Activated CD4-positive, alpha-beta memory T cell treated with anti-CD3 and anti-CD28 coated beads, Interleukin-2, amount 10 ng/mL, durations not matched to agents 7 days and 5 days (primary cell): ENCODE data around the gene NDP. TPM values are rescaled to one million over a fixed set of nuclear protein-coding genes. Genes with fewer than 3 reads are reported as not detected.

ENCODE experiments used
- CTCF ChIA-PET: fragments of 350-600 bp; sonication (Branson Sonifier 250); formaldehyde crosslinking; loops from one replicate; lab custom pipeline; 2021; ENCODE audit warnings: antibody characterized with exemption, inconsistent platforms; lab: Charles Lee
- POLR2A ChIA-PET: fragments of 350-600 bp; sonication (Branson Sonifier 250); formaldehyde crosslinking; loops from one replicate; lab custom pipeline; 2021; ENCODE audit warnings: antibody characterized with exemption; lab: Charles Lee
- DNase-seq: peaks from one replicate; pipeline ENCODE4 v3.0.0-alpha.2; 2020
- H3K27ac Mint-ChIP-seq: one replicate; pipeline ENCODE4 v1.8.0; 2021; ENCODE audit warnings: mild to moderate bottlenecking, mixed read lengths
- H3K27me3 Mint-ChIP-seq: one replicate; pipeline ENCODE4 v1.8.0; 2021; ENCODE audit warnings: mixed read lengths
- H3K36me3 Mint-ChIP-seq: one replicate; pipeline ENCODE4 v1.8.0; 2021; ENCODE audit warnings: low read depth, mixed read lengths
- H3K4me1 Mint-ChIP-seq: one replicate; pipeline ENCODE4 v1.8.0; 2021; ENCODE audit warnings: mixed read lengths
- H3K4me3 Mint-ChIP-seq: one replicate; pipeline ENCODE4 v1.8.0; 2021; ENCODE audit warnings: mild to moderate bottlenecking, mixed read lengths
- H3K9me3 Mint-ChIP-seq: one replicate; pipeline ENCODE4 v1.8.0; 2021; ENCODE audit warnings: mixed read lengths
- total RNA-seq, 2 experiments: library from RNA; stranded (reverse); gene quantifications; one replicate each; pipeline ENCODE4 v1.2.3, GENCODE V29; 2021

Gene NDP
- total RNA-seq, 2 experiments from 2014 or later, result not detected

DNA sequence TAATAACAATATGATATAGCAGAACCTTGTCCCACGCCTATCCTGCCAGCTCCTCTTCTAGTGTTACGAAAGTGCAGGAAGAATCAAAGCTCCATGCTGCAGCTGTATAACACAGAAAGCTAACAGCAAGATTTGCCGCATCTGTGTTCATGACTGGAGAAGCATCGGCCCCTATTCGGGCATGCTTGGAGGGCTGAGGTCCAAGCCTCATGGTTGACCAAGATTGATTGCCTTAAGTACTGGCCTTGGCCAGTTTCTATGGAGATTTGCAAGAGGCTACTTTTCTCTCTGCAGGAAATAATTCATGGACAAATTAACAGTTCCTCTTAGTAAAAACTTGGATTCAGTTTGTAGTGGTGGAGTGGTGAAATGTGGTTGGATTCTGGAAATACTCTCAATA is 12.9 kb upstream of the NDP start:
- no peaks in the 10 kb centered on the region for H3K36me3 Mint-ChIP-seq
- peaks cover under 1% of the 10 kb centered on the region for H3K9me3 Mint-ChIP-seq
- no peaks in the 10 kb centered on the region for H3K27me3 Mint-ChIP-seq
- no peaks in the 10 kb centered on the region for H3K4me1 Mint-ChIP-seq
- ChIA-PET POLR2A (no interaction called here), CTCF (no interaction called here)
- DNase-seq, result no peak
- no peak overlapping the region for H3K27ac Mint-ChIP-seq
- H3K4me3 Mint-ChIP-seq, result no peak overlapping the region

DNA sequence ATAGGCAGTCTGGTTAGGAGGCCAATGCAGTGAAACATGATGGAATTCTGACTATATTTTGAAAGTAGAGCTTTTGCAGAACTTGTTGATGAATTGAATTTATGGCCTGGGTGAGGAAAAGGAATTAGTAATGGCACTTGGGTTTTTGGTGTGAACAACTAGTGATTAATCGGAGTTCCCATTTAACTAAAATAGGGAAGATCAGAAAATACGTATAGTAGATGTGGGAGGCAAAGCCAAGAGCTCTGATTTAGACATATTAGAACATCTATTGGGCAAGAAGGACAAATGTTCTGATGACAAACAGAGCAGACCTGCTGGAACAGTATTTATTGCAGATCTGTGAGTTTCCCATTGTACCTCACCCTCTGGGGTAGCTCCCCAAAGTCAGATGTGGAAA is 12.3 kb upstream of the NDP start:
- H3K4me1 Mint-ChIP-seq, result no peaks in the 10 kb centered on the region
- H3K4me3 Mint-ChIP-seq, result no peak overlapping the region
- no peak for DNase-seq
- H3K27me3 Mint-ChIP-seq, result no peaks in the 10 kb centered on the region
- ChIA-PET CTCF (no interaction called here), POLR2A (no interaction called here)
- H3K36me3 Mint-ChIP-seq, result no peaks in the 10 kb centered on the region
- peaks cover 2% of the 10 kb centered on the region for H3K9me3 Mint-ChIP-seq
- no peak overlapping the region for H3K27ac Mint-ChIP-seq

DNA sequence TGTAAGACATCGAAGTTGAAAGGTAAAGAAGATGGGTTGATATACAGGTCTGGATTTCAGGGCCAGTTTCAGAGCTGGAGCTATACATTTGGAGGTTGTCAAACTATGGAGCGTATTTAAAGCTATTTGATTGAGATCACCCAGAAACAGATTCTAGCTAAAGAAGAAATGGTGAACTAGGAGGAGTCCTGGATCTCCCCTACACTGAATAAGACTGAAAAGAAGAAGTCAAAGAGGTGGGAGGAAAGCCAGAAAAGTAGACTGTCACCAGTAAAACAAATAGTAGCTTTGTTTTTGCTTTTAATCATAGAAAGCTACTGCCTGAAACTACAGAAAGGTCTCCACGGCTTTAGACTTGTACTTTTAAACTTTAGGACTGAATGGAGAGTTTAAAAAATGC is 5.0 kb upstream of the NDP start:
- H3K27ac Mint-ChIP-seq, result no peak overlapping the region
- H3K4me3 Mint-ChIP-seq, result no peak overlapping the region
- no peak for DNase-seq
- peaks cover 5% of the 10 kb centered on the region for H3K9me3 Mint-ChIP-seq
- peaks cover 6% of the 10 kb centered on the region for H3K4me1 Mint-ChIP-seq
- no peaks in the 10 kb centered on the region for H3K36me3 Mint-ChIP-seq
- CTCF ChIA-PET, result interaction anchor here (1.2 kb wide), 1 partner anchor 266 kb away, joined by 3 read pairs; no protein-coding TSS in a partner anchor
- POLR2A ChIA-PET, result no interaction called here
- H3K27me3 Mint-ChIP-seq, result peaks cover 10% of the 10 kb centered on the region

DNA sequence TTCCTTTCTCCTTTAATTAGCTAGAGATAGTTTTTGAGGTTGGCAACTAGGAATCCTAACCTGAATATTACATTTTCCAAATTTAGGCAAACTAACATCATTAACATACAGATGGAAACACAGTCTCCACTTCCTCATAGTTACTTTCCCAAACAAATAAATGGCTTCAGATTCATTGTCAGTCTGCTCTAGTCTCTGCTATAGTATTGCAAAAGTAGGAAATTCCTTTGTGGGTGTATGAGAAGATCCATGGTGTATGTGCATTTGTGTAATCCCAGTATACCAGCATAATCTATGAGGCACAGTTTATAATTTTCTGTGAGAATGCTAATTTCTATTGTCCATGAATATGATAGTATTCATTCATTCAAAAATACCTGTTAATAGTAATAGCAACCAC is 3.0 kb upstream of the NDP start:
- ChIA-PET CTCF (no interaction called here), POLR2A (no interaction called here)
- H3K36me3 Mint-ChIP-seq, result no peaks in the 10 kb centered on the region

DNA sequence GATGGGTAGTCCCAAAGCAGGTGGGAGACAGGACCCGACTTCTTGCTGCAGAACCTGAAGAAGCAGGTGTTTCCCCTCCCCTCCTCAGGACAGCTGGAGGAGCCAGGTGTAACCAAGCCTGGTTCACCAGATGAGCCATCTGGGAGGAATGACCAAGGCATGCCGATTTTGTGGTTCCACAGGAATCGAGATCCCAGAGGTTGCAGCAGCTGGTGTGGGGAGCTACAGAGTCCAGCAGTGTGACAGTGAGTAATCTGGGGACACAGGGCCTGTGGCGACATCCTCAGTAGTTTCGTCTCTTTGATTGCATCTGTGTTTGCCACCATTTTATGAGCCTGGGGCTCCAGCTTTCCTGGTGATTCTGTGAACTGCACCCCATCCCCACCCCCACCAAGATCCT is 2.6 kb upstream of the NDP start:
- H3K36me3 Mint-ChIP-seq, result no peaks in the 10 kb centered on the region
- H3K9me3 Mint-ChIP-seq, result peaks cover 4% of the 10 kb centered on the region
- H3K4me3 Mint-ChIP-seq, result no peak overlapping the region
- no peak overlapping the region for H3K27ac Mint-ChIP-seq
- DNase-seq, result no peak
- POLR2A ChIA-PET, result no interaction called here
- H3K4me1 Mint-ChIP-seq, result peaks cover 8% of the 10 kb centered on the region
- CTCF ChIA-PET, result no interaction called here
- peaks cover 11% of the 10 kb centered on the region for H3K27me3 Mint-ChIP-seq

More for the DNA sequence above, 3.0 kb upstream of the NDP start:
- DNase-seq, result no peak
- Mint-ChIP-seq H3K4me3 (no peak overlapping the region), H3K27ac (no peak overlapping the region), H3K4me1 (peaks cover 8% of the 10 kb centered on the region), H3K9me3 (peaks cover 5% of the 10 kb centered on the region), H3K27me3 (peaks cover 11% of the 10 kb centered on the region)

DNA sequence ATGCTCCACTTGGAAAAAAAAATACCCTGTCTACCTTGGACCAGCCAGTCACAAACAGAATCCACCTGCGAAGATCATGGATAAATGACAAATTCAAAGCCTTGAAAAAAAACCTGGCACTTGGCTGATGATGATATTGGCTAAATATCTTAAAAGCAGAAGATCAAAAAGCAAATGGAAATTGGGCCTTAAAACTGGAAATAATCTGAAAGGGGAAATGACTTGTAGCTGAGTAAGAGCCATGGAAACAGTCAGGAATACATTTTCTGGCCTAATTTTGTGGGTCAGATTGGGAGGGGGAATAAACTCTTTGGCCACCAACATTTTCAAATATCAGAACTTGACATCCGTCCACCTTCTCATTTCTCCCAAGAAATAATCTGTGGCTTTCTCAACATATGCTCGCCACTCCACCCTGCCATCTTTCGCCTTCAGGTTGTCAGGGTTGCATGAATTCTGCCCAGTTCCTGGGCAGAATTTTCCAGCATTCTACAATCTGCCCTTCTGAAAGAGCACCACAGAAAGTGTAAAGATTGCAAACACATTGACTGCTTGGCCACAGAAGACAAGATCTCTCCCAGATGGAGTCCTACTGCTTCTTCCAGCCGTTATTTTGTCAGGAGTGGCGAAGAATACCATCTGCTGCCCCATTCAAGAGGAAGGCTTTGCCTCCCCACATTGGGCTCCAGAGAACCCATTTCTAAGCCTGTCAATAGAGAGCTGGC is 1.7 kb upstream of the NDP start:
- no peak for DNase-seq
- H3K27ac Mint-ChIP-seq, result no peak overlapping the region
- POLR2A ChIA-PET, result no interaction called here
- H3K4me1 Mint-ChIP-seq, result peaks cover 8% of the 10 kb centered on the region
- H3K4me3 Mint-ChIP-seq, result no peak overlapping the region
- H3K9me3 Mint-ChIP-seq, result peaks cover 4% of the 10 kb centered on the region
- no peaks in the 10 kb centered on the region for H3K36me3 Mint-ChIP-seq
- peaks cover 11% of the 10 kb centered on the region for H3K27me3 Mint-ChIP-seq
- CTCF ChIA-PET, result no interaction called here

DNA sequence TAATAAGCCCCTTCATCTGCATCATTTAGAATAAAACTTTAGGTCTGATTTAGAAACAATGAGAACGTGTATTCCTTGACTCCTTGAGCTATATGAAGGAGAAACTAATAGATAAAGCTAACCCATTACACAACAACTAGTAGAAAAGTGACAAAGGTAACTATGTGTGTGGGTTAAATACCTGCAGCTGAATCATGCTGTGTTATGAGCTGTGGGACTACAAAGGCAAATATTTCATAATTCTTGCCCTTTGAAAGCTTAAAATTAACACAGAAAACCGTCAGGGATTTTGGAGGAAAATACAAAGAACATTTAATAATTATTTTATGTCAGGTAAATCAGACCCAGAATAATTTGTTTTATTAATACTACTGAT is 898 bp upstream of the NDP start:
- CTCF ChIA-PET, result no interaction called here
- POLR2A ChIA-PET, result no interaction called here
- H3K4me1 Mint-ChIP-seq, result peaks cover 8% of the 10 kb centered on the region
- H3K27ac Mint-ChIP-seq, result no peak overlapping the region
- DNase-seq, result no peak
- H3K9me3 Mint-ChIP-seq, result peaks cover 4% of the 10 kb centered on the region
- H3K36me3 Mint-ChIP-seq, result no peaks in the 10 kb centered on the region
- H3K4me3 Mint-ChIP-seq, result no peak overlapping the region
- H3K27me3 Mint-ChIP-seq, result peaks cover 11% of the 10 kb centered on the region

DNA sequence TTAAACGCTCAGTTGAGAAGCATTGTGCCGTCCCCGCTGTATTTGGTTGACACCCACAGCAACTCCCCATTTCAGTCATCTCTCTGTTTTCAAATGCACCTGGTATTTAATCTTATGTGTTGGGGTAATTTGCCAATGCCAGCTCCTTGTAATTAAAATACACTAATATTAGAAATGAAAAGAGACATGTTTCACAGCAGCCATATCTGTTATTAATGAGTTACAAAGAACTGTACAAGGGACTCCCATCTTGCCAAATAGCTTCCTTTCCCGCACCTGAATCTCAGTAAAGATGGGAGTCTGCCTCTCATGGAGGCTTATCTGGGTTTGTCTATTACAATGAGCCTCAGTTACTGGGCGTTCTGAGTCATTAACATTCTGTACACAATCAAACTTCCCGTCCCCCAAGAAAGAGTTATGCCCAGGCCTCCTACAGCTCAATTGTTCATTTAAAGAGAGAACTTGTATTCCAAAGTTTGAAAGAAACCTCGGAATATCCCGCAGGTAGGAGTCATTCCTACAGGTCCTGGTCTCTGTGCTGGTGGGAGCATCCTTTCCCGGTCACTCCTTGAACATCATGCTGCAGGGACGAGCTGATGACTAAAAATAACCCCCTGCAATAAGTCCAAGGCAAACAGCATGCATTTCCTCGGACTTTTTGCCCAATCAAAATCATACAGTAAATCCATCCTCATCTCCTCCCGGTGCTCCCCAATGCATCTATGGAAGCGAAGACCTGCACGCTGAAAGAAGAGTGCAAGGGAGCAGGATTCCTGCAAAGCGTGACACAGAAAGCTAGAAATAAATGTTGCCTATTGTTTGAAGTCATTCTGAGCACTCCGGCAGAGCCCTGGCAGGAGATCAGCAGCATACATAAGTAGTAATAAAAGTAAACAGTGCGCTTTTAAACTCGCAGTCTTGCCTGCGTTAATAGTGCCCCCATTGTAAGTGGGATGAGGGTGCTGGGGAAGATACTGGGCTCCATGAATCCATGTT is 926 bp downstream of the NDP start:
- ChIA-PET CTCF (no interaction called here), POLR2A (no interaction called here)
- Mint-ChIP-seq H3K27me3 (peaks cover 11% of the 10 kb centered on the region), H3K9me3 (no peaks in the 10 kb centered on the region), H3K27ac (no peak overlapping the region), H3K4me1 (peaks cover 8% of the 10 kb centered on the region), H3K4me3 (no peak overlapping the region), H3K36me3 (no peaks in the 10 kb centered on the region)
- DNase-seq, result no peak

DNA sequence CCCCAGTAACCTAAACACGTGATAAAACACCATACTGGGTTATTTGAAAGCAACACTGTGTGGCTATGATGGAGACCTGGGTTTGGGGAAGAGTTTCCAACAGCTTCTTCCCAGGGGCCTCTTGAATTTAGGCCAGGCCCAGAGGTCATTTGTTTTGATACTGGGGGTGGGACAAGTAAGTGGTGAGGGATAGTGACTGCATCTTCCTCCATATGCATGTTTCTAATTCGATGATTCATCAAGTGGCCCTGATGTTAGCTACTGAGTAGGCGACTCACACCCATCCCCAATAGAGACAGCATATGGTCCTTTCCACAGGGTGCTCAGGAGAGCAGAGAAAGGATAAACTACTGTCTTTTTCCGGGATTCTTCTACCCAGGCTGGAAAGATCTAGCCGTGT is 2.7 kb downstream of the NDP start:
- H3K9me3 Mint-ChIP-seq, result no peaks in the 10 kb centered on the region
- POLR2A ChIA-PET, result no interaction called here

DNA sequence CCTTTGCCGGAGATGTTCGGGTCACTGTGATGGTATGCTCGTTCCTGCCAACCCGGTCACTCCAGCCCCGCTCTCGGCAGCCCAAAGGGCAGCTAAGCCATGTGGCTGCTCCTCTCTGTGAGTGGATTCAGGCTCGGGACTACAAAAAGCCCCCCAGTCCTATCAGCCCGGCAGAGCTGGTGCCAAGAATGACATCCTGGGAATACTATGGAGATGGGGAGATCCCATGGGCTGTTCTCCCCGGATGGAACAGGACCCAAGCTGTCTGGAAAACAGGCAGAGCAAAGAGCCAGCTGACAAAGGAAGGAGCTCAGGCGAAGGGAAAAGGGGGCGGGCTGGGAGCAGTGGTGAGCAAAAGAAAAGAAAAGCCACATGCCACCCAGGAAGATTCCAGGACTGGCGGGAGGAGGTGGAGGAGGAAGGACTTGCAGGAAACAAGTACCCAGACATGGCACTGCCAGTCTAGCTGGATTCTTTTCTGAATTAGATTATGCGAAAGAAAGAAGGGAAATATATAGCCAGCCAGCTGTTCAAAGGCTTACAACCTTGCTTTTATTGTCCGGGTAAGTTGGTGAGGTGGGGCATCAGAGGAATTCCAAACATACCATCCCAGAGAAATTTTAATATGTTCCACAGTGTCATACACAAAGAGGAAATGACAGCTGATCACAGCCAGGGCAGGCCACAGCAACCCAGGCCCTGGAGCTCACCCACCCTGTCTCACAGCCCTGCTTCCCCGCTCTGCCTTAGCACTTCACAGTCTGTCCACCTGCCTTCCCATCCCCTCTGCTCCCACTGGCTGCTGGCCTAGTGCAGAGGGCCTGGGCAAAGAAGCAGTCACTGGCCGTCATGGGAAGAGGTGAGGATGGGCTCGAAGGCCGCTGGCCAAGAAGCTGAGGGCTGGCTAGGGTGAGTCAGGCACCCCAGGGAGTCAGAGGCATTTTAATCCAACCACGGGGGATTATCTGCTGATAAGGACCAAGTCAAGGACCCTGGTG is 3.4 kb downstream of the NDP start:
- CTCF ChIA-PET, result no interaction called here
- H3K27me3 Mint-ChIP-seq, result peaks cover 11% of the 10 kb centered on the region

More for the DNA sequence above, 2.7 kb downstream of the NDP start:
- peaks cover 11% of the 10 kb centered on the region for H3K27me3 Mint-ChIP-seq
- no peaks in the 10 kb centered on the region for H3K36me3 Mint-ChIP-seq
- CTCF ChIA-PET, result no interaction called here
- no peak for DNase-seq
- peaks cover 8% of the 10 kb centered on the region for H3K4me1 Mint-ChIP-seq
- H3K27ac Mint-ChIP-seq, result no peak overlapping the region
- no peak overlapping the region for H3K4me3 Mint-ChIP-seq

DNA sequence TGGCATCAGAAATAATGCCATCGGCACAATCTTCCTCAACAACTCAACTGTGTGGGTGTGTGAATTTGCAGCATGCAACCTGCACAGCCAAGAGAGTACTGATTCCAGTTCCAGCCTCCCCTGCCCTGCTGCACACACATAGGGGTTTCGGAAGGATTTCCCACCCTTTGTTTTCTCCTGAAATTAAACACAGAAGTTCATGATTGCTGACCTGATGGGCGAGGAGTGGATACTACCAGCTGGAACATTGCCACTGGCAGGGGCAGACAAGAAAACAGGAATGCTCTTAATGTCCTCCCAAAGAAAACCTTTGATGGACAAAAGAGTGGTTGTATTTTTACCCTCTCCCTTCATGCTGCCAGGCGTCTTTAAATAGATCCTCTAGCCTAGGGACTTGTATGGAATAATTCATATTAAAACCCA is 4.8 kb downstream of the NDP start:
- peaks cover 8% of the 10 kb centered on the region for H3K4me1 Mint-ChIP-seq
- no peak overlapping the region for H3K4me3 Mint-ChIP-seq
- CTCF ChIA-PET, result no interaction called here
- H3K9me3 Mint-ChIP-seq, result no peaks in the 10 kb centered on the region
- H3K27me3 Mint-ChIP-seq, result peaks cover 2% of the 10 kb centered on the region
- no peak overlapping the region for H3K27ac Mint-ChIP-seq
- POLR2A ChIA-PET, result no interaction called here
- no peaks in the 10 kb centered on the region for H3K36me3 Mint-ChIP-seq
- DNase-seq, result no peak

More for the DNA sequence above, 3.4 kb downstream of the NDP start:
- Mint-ChIP-seq H3K4me3 (no peak overlapping the region), H3K9me3 (no peaks in the 10 kb centered on the region), H3K36me3 (no peaks in the 10 kb centered on the region), H3K4me1 (peaks cover 8% of the 10 kb centered on the region), H3K27ac (no peak overlapping the region)
- no peak for DNase-seq
- POLR2A ChIA-PET, result no interaction called here

DNA sequence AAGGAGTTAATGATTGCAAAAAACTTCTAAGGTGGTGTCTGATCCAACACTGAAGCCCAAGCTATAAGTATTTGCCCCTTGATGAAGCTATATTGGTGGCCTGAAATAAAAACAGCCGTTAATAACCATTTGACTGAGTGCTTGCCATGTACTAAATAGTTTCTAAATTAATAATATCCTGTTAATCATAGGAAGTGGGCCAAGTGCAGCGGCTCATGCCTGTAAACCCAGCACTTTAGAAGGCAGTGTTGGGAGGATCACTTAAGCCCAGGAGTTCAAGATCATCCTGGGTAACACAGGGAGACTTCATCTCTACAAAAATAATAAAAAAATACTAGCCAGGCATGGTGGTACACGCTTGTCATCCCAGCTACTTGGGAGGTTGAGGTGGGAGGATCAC is 8.3 kb downstream of the NDP start:
- H3K27me3 Mint-ChIP-seq, result no peaks in the 10 kb centered on the region
- ChIA-PET CTCF (no interaction called here), POLR2A (no interaction called here)
- H3K4me3 Mint-ChIP-seq, result no peak overlapping the region
- peaks cover 2% of the 10 kb centered on the region for H3K9me3 Mint-ChIP-seq
- no peak for DNase-seq
- no peaks in the 10 kb centered on the region for H3K36me3 Mint-ChIP-seq
- H3K27ac Mint-ChIP-seq, result no peak overlapping the region
- peaks cover 4% of the 10 kb centered on the region for H3K4me1 Mint-ChIP-seq
